ENCODE measurements around the gene GRK4. TPM values are rescaled to one million over a fixed set of nuclear protein-coding genes. Genes with fewer than 3 reads are reported as not detected.

GRK4 gene
- total and polyA plus RNA-seq, 2 of the 4 experiments (the other 2 are of a cell fraction) = 1.6 to 2.2 TPM

GRCh38 chr4:2934813-2935761 lies 28.3 kb upstream of the GRK4 start:
- DNase-seq = peak; percentile 85
- peak overlapping the region; percentile 85 for H3K4ac ChIP-seq (ENCODE audit: low read depth, low read length)
- H3K18ac ChIP-seq (ENCODE audit: low read depth, low read length) = no peak overlapping the region
- H3K27me3 ChIP-seq (ENCODE audit: control insufficient read depth, insufficient read depth, low read length) = no peaks in the 10 kb centered on the region
- H3K9me3 ChIP-seq (ENCODE audit: control insufficient read depth, insufficient read depth, low read length) = no peaks in the 10 kb centered on the region
- H3K9me1 ChIP-seq (ENCODE audit: insufficient read depth, low read length) = 0 out of 2 replicates have a peak, but pooled peaks cover 9% of the 10 kb centered on the region
- peak overlapping the region; percentile 85 for H2AK5ac ChIP-seq (ENCODE audit: low read depth, low read length)
- peak overlapping the region; percentile 75 for H4K91ac ChIP-seq (ENCODE audit: insufficient read depth, low read depth, low read length)
- dilution Hi-C loops (cut with HindIII; ENCODE audit: low sequenced_read_pairs, unreplicated experiment) = no loop called here
- H3K27ac ChIP-seq (ENCODE audit: insufficient read depth, low read length) = peak overlapping the region; percentile 94
- H2BK5ac ChIP-seq (ENCODE audit: low read depth, low read length, poor library complexity, severe bottlenecking) = peak overlapping the region; percentile 90
- ATAC-seq (ENCODE audit: low read depth) = peak; percentile 62
- intact Hi-C loops (cut with micrococcal nuclease) = loop anchor here (2.0 to 5.0 kb wide), 2 partner anchors 93 to 170 kb away; partner anchors contain the start of gene ADD1
- peak overlapping the region; percentile 61 for H4K5ac ChIP-seq (ENCODE audit: low read depth, low read length)
- peaks cover 57% of the 10 kb centered on the region for H3K36me3 ChIP-seq (ENCODE audit: control insufficient read depth, insufficient read depth, low read length)
- peak overlapping the region; percentile 95 for H3K4me3 ChIP-seq (ENCODE audit: insufficient read depth, low read depth, low read length)
- peak overlapping the region; percentile 50 to 83; a peak in 1 of 4 replicates for H4K8ac ChIP-seq (ENCODE audit: low read depth in 2 of 2, low read length in 2 of 2)
- H3K4me1 ChIP-seq (ENCODE audit: control insufficient read depth, insufficient read depth, low read length) = peaks cover 16% of the 10 kb centered on the region
- TSS peak; percentile 52 for BruUV-seq (replicated peaks)
- H2BK120ac ChIP-seq (ENCODE audit: low read depth, low read length) = no peak overlapping the region; the same call in 1 of the 2 replicates
- H3K56ac ChIP-seq (ENCODE audit: extremely low read depth, insufficient read depth, low read length) = peak overlapping the region; percentile 56; the same call in 1 of the 2 replicates
- peak overlapping the region; percentile 84 for H3K23ac ChIP-seq (ENCODE audit: low read depth, low read length)
- ChIA-PET POLR2A (ENCODE audit: unreplicated experiment) (no interaction called here), CTCF (no interaction called here)
- peak overlapping the region; percentile 99 for H2AK9ac ChIP-seq (replicated peaks; ENCODE audit: low read depth, low read length, poor library complexity)
- peak overlapping the region; percentile 61 for H3K14ac ChIP-seq (replicated peaks; ENCODE audit: low read depth, low read length)
- WGBS, 2 experiments (ENCODE audit: extremely low coverage in 2 of 2, insufficient read length in 1 of 2) = 0% methylated on average over 18 of the region's 70 CpGs; no CpG with 5 or more reads in 1 of the 2 experiments
- H3K9ac ChIP-seq (ENCODE audit: low read depth, low read length) = peak overlapping the region; percentile 91
- in situ Hi-C loops (cut with MboI; ENCODE audit: low sequenced_read_pairs) = no loop called here
- H2AFZ ChIP-seq (replicated peaks; ENCODE audit: low read length, poor library complexity) = peak overlapping the region; percentile 96
- peak overlapping the region; percentile 100 for H3K4me2 ChIP-seq (ENCODE audit: low read depth, low read length)
- peaks cover 33 to 73% of the 10 kb centered on the region in 2 experiments; a peak in 3 of 4 replicates for H3K79me1 ChIP-seq (ENCODE audit: low read depth in 1 of 2, low read length in 2 of 2)
- no peak overlapping the region for H2BK15ac ChIP-seq (ENCODE audit: low read depth, low read length)
- H4K20me1 ChIP-seq (ENCODE audit: insufficient read depth, low read length) = peaks cover 49% of the 10 kb centered on the region
- H2BK20ac ChIP-seq (ENCODE audit: low read depth, low read length) = no peak overlapping the region
- TF ChIP-seq NFE2L2 (IDR thresholded peaks at IDR 0.05; ENCODE audit: low read depth, low read length) = no peak
- no peak for TF ChIP-seq SMC3 (IDR thresholded peaks at IDR 0.05; ENCODE audit: low read depth, low read length)
- TF ChIP-seq RCOR1 (IDR thresholded peaks at IDR 0.05; ENCODE audit: insufficient replicate concordance, low read length) = no peak
- TF ChIP-seq POLR2A (IDR thresholded peaks at IDR 0.05; ENCODE audit: low read depth, low read length) = peak; percentile 90
- TF ChIP-seq CEBPB (IDR thresholded peaks at IDR 0.05; ENCODE audit: low read depth, low read length) = no peak
- 0 out of 2 replicates have a peak, but pooled peaks have one; percentile 17 for TF ChIP-seq MAZ (IDR thresholded peaks at IDR 0.05; ENCODE audit: borderline replicate concordance, low read depth, low read length)
- TF ChIP-seq RFX5 (IDR thresholded peaks at IDR 0.05; ENCODE audit: low read depth, low read length) = no peak
- TF ChIP-seq USF2 (IDR thresholded peaks at IDR 0.05; ENCODE audit: low read depth, low read length) = no peak
- no peak for TF ChIP-seq FOS (IDR thresholded peaks at IDR 0.05; ENCODE audit: low read depth, low read length)
- TF ChIP-seq BHLHE40 (IDR thresholded peaks at IDR 0.05; ENCODE audit: low read depth, low read length) = peak; percentile 88
- no peak for TF ChIP-seq ELK1 (IDR thresholded peaks at IDR 0.05; ENCODE audit: borderline replicate concordance, low read depth, low read length)
- TF ChIP-seq CHD1 (IDR thresholded peaks at IDR 0.05; ENCODE audit: low read depth, low read length) = no peak
- no peak for TF ChIP-seq RAD21 (IDR thresholded peaks at IDR 0.05; ENCODE audit: low read length)
